ENCODE results near the gene LBX2. TPM values are rescaled to one million over a fixed set of nuclear protein-coding genes. Genes with fewer than 3 reads are reported as not detected.

LBX2 gene
- total RNA-seq, 1 donor from 2014 or later, result 0.39 TPM

DNA sequence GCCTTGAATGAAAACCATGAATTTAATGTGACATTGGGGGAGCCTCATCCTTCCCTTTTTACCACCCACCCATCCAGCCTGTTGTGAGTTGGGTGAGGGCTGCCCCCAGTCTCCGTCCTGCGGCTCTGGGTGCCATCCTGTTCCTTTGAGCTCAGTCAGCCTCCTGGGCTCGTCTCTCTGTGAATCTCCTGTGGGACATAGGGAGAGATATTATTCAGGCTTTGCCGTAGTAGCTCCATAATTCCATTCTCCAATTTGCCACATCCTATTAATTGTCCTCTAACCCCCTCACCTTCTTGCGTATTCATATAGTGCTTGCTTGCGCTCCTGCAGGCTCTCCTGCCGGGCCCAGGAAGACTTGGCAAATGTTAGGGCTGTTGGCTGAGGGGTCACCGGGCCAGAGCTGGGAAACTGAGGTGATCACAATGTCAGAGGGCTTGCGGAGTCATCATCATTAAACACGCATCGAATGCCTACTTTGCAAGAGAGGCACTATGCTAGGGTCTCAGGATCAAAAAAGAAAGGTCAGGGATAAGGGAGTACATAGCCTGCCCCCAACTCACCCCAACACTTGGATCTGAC lies 27.3 kb upstream of the LBX2 start:
- no peak for DNase-seq (ENCODE audit: low read depth in 2 of 2)

GRCh38 chr2:74525717-74526648 lies 26.6 kb upstream of the LBX2 start, which contains the start of gene DQX1:
TSS of gene DQX1 (minus strand) at chr2:74526231. CDS start at chr2:74525729, 502 bp downstream.
- peak in 1 of 2 donors; percentile 29 for DNase-seq (ENCODE audit: low read depth in 2 of 2)

- no peak for DNase-seq (ENCODE audit: low read depth in 2 of 2)
Observed at GRCh38 chr2:74524955-74525716, 25.7 kb upstream of the LBX2 start.

DNA sequence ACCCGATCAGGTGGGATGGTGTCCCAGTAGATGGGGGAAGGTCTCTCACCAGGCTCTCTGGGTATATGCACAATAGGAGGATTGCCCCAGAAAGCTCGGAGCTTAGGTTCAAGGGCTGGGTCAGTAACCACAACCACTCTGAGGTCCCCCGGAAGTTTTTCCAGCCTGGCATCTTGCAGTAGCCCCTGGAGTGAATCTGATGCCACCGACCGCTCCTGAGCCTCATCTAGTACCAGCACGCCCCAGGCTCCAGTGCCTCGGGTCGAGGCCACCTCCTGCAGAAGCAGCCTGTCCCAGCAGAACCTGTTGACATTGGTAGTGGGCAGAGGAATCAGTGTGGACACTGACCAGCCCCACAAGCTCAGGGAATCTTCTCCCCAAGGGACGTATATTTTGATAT lies 24.6 kb upstream of the LBX2 start:
- no peak for DNase-seq (ENCODE audit: low read depth in 2 of 2)

- DNase-seq (ENCODE audit: low read depth in 2 of 2), result no peak
Observed at GRCh38 chr2:74522516-74522915, 23.1 kb upstream of the LBX2 start.

DNA sequence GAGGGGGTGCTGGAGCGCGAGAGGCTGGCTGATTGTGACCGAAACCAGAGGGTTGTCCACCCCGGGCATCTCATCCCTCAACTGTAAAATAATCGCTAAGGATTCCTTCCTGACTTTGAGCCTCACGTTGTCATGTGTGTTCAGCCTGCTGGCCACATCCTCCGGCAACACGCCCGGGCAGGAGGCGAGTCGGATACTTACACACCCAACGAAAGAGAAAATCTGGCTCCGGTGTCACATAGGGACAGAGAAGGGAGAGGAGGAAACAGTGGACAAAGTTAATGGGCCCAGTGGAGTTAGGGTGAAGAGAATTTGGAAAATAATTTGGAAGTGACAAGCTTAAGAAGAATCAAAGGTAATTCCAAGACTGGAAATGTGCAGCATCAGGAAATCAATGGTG lies 17.2 kb upstream of the LBX2 start:
- no peak for DNase-seq (ENCODE audit: low read depth in 2 of 2)

DNA sequence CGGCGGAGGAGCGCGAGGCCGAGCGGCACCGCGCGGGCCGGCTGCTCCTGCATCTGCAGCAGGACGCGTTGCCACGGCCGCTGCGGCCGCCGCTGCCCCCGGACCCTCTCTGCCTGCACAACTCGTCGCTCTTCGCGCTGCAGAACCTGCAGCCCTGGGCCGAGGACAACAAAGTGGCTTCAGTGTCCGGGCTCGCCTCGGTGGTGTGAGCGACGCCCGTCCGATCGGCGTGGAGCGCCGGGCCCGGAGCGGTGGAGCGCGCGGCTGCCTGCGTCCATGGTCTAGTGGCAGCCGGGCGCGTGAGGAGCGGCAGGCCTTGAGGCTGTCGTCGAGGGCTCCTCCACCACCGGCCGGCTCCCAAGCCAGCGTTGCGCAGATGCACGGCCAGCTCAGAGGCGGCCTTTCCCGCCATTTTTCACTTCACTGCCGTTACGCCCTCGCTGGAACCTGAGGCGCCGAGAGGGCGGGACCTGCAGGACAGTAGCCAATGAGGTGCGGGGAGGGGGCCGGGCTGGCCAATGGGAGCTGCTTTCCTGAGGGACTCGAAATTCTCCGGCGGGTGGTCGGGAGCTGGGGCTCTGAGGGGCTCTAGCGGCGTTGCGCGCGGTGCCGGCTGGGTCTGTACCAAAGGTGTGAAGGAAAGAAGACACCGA lies 16.7 kb upstream of the LBX2 start:
- peak in 1 of 2 donors; percentile 70 for DNase-seq (ENCODE audit: low read depth in 2 of 2)

DNA sequence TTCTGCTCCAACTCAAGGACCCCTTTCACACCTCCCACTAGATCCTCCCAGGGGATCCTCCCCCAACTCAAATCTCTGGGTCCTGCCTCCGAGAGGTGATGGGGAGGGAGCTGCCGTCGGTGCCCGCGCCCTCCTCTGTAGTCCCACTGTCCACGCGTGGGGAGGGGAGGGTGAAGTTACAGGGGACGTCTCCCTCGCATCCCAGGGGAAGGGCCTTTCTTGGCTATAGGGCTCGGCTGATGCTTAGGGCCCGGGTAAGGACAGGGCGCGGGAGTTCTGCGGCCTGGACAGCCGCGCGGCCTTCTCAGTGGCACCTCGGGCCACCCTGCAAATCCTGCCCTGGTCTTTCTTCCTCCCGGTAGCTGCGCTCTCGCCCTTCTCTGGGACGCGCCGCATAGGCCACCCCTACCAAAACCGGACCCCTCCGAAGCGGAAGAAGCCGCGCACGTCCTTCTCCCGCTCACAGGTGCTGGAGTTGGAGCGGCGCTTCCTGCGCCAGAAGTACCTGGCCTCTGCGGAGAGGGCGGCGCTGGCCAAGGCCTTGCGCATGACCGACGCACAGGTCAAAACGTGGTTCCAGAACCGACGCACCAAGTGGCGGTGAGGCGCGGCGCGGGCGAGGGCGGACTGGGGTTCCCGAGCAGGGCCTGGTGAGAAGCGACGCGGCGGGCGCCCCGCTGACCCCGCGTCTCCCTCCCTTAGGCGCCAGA lies 16.0 kb upstream of the LBX2 start:
- no peak for DNase-seq (ENCODE audit: low read depth in 2 of 2)

DNA sequence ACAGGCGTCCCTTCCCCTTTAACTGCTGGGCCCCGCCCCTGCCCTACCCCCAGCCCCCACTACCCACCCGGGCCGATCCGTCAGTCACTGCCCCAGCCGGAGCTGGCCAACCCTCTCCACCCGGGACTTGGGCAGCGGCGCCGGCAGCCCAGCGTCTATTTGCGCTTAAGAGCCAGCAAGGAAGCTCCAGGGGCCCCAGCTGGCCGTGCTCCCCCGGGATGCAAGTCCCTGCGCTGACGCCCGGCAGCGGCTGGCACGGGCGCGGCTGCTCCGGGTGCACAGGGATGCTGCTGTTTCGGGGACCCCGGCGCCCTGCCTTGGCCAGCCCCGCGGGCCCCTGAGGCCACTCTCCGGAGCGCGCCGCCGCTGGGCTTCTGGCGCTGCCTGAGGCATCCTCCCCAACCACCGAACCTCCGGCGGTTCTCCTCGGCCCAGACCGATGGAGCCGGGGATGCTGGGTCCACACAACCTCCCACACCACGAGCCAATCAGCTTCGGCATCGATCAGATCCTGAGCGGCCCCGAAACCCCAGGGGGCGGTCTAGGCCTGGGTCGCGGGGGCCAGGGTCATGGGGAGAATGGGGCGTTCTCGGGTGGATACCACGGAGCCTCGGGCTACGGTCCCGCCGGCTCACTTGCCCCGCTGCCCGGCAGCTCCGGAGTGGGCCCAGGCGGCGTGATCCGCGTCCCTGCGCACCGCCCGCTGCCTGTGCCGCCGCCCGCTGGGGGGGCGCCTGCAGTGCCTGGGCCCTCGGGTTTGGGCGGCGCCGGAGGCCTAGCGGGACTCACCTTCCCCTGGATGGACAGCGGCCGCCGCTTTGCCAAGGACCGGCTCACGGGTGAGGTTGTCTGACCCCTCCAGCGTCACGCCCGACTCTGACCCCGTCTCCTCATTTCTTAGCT lies 15.2 kb upstream of the LBX2 start, which contains the start of gene TLX2:
Gene TLX2, plus strand, starts transcription at position 83 of the 903 bp plus-strand sequence. Its CDS starts 357 bp downstream, at position 440.
- DNase-seq (ENCODE audit: low read depth in 2 of 2), result no peak

DNA sequence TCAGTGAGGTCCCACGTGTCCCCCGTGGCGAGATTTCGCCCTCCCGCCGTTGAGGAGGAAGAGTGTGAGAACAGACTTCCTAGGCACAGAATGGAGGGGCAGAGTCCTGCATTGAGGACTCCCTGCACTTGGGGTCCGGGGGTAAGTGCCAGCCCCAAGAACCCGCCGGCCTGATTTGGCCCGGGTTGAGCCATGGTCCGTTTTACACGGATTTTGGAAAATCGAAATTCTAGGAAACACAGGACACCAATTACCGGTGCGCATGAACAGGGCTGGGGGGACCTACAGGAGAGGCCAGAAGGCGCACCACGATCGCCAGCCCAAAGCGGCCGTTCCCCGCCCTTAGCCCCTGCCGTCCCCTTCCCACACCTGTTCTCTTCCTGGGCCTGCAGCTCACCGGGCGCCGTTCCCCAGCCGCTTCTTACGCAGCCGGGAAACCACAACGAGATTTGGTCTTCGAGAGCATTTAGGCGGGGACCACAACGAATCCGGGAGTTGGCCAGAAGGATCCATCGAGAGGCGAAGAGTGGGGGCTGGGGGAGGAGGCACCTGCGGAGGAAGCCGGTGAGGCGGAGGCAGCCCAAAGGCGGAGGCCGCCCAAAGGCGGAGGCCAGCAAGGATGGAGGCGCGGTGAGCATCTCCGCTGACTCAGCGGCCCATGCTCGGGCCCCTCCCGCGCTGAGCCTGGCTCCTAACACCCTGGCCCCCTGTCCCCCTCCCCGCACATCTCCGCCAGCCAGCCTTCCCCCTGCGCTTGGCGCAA lies 14.4 kb upstream of the LBX2 start:
- no peak for DNase-seq (ENCODE audit: low read depth in 2 of 2)

- DNase-seq (ENCODE audit: low read depth in 2 of 2), result no peak
Observed at GRCh38 chr2:74512744-74513604, 13.6 kb upstream of the LBX2 start.

DNA sequence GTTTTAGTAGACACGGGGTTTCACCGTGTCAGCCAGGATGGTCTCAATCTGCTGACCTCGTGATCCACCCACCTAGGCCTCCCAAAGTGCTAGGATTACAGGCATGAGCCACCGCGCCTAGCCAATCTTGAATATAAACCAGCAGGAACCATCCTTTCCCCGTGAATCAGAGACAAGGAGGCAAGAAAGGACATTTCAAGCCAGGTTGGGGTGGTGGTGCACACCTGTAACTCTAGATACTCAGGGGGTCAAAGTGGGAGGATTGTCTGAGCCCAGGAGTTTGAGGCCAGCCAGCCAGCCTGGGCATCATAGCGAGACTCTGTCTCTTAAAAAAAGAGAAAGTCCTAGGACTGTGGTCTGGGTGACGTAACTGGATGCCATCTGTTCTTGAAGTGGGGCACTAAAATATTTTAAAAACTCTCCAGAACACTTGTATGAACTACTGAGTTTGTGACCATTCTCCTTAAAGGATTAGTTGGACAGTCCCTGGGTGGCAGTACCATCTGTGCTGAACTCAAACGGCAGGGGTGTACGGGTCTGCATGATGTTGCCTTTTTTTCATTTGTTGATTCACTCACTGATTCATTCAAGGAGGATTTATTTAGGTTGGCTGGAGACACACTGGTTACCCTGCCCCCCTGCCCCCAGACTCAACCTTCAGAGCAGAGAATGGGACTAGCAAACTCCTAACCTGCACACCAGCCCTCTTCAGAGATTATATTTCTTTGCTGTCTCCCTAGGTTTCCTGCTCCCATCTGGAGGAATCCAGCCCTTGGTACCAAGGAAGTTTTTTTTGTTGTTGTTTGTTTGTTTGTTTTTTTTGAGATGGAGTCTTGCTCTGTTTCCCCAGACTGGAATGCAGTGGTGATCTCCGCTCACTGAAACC lies 11.9 kb upstream of the LBX2 start:
- DNase-seq (ENCODE audit: low read depth in 2 of 2), result no peak

DNA sequence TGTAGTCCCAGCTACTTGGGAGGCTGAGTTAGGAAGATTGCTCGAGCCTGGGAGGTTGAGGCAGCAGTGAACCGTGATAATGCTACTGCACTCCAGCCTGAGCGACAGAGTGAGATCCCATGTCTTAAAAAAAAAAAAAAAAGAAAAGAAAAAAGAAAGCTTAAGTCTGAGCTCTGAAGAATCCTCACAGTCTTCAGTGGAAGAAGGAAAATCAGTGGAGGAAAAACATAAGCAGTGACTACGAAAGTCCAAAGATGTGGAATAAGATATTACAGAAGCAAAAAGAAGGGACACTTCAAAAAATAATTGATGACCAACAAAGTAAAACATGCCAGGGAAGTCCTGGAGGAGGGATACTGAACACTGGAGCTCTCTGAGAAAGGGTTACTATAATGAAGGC lies 10.9 kb upstream of the LBX2 start:
- DNase-seq (ENCODE audit: low read depth in 2 of 2), result no peak

GRCh38 chr2:74507926-74508520 lies 8.6 kb upstream of the LBX2 start:
- no peak for DNase-seq (ENCODE audit: low read depth in 2 of 2)

- peak; percentile 94 to 97 for DNase-seq (ENCODE audit: low read depth in 2 of 2)
Observed at GRCh38 chr2:74507145-74507925, 7.9 kb upstream of the LBX2 start, which contains the start of gene PCGF1. TSS of gene PCGF1 (minus strand) at chr2:74507695. CDS start at chr2:74507668, 27 bp downstream.
